ENCODE data around the gene CLEC1B. TPM values are rescaled to one million over a fixed set of nuclear protein-coding genes. Genes with fewer than 3 reads are reported as not detected.
"Not testable (repeated sequence)": the region's sequence is repeated elsewhere in the genome, so short reads cannot be mapped to it uniquely, and the experiment has no call there.

Gene CLEC1B
- total RNA-seq, 6 donors from 2014 or later = 0.23 to 1.4 (median 0.68) TPM; not detected in 2

GRCh38 chr12:9969673-9970072, 29.2 kb downstream of the CLEC1B start:
- Histone ChIP-seq H3K4me3 (no peak overlapping the region), H3K36me3 (no peaks in the 10 kb centered on the region), H3K9me3 (no peaks in the 10 kb centered on the region), H3K4me1 (no peaks in the 10 kb centered on the region), H3K27me3 (no peaks in the 10 kb centered on the region), H3K27ac (no peak overlapping the region)
- WGBS, 2 donors = 70 to 71% methylated on average over 2 of the region's 2 CpGs
- no peak for ATAC-seq (ENCODE audit: low FRiP score in 2 of 2)
- no peak for DNase-seq
- TF ChIP-seq EP300 (IDR thresholded peaks at IDR 0.05) (no peak), POLR2A (IDR thresholded peaks at IDR 0.05) (no peak), POLR2AphosphoS5 (IDR thresholded peaks at IDR 0.05) (no peak), CTCF (IDR thresholded peaks at IDR 0.05) (no peak)

DNA sequence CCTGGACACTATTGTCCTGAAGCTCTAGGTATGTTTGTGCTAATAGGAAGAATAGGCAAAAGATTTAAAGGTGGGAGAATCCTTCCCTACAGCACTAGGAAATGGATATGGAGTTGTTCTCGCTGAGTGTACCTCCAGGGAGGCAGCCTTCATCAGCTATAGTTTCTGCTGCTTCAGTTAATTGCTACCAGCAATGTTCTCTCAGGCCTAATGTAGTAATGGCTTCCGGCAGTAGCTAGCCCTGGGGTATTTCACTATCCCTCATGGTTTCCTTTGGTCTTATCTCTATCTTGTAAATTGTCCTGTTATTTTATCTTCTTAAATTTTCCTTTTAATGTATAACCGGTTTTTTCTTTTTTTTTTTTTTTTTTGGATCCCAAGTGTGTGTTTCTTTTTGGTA, 37.0 kb downstream of the CLEC1B start:
- no peaks in the 10 kb centered on the region for H3K4me1 ChIP-seq
- DNase-seq (no peak), ATAC-seq (ENCODE audit: low FRiP score in 2 of 2) (no peak)
- H3K36me3 ChIP-seq = no peaks in the 10 kb centered on the region
- 78 to 90% methylated on average over 3 of the region's 3 CpGs for WGBS, 2 donors
- H3K27ac ChIP-seq = no peak overlapping the region
- TF ChIP-seq POLR2A (IDR thresholded peaks at IDR 0.05) (no peak), EP300 (IDR thresholded peaks at IDR 0.05) (no peak), POLR2AphosphoS5 (IDR thresholded peaks at IDR 0.05) (no peak), CTCF (IDR thresholded peaks at IDR 0.05) (no peak)
- H3K4me3 ChIP-seq = no peak overlapping the region
- no peaks in the 10 kb centered on the region for H3K9me3 ChIP-seq
- H3K27me3 ChIP-seq = no peaks in the 10 kb centered on the region

DNA sequence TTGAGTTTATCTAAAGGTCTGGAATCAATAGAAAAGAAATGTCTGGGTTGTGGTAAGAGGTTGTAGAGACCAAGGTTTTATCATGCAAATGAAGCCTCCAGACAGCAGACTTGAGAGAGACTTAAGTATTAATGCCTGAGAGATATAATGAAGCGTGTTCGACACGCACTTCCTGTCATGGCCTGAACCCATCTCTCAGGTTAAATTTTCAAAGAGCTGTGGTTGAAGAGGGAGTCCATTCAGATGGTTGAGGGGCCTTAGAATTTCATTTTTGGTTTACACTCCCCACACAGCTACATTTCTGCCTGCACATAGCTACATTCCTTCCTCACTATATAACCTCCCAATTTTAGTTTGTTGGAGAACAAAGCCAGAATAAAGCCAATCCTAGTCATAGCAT, 37.8 kb downstream of the CLEC1B start:
- Histone ChIP-seq H3K9me3 (no peaks in the 10 kb centered on the region), H3K36me3 (no peaks in the 10 kb centered on the region), H3K27ac (no peak overlapping the region), H3K4me1 (no peaks in the 10 kb centered on the region), H3K4me3 (no peak overlapping the region), H3K27me3 (no peaks in the 10 kb centered on the region)
- ATAC-seq (ENCODE audit: low FRiP score in 2 of 2) = no peak
- 82 to 90% methylated on average over 3 of the region's 3 CpGs for WGBS, 2 donors
- no peak for DNase-seq
- TF ChIP-seq CTCF (IDR thresholded peaks at IDR 0.05) (no peak), POLR2AphosphoS5 (IDR thresholded peaks at IDR 0.05) (no peak), EP300 (IDR thresholded peaks at IDR 0.05) (no peak), POLR2A (IDR thresholded peaks at IDR 0.05) (no peak)

GRCh38 chr12:9960590-9960989, 38.3 kb downstream of the CLEC1B start:
- ATAC-seq (ENCODE audit: low FRiP score in 2 of 2) (no peak), DNase-seq (no peak)
- no peak for TF ChIP-seq POLR2AphosphoS5 (IDR thresholded peaks at IDR 0.05)
- Histone ChIP-seq H3K36me3 (no peaks in the 10 kb centered on the region), H3K27me3 (no peaks in the 10 kb centered on the region), H3K4me1 (no peaks in the 10 kb centered on the region), H3K9me3 (no peaks in the 10 kb centered on the region), H3K4me3 (no peak overlapping the region), H3K27ac (no peak overlapping the region)
- 63 to 75% methylated on average over 5 of the region's 5 CpGs for WGBS, 2 donors

GRCh38 chr12:9957834-9958233, 41.1 kb downstream of the CLEC1B start:
- H3K4me3 ChIP-seq = no peak overlapping the region
- no peaks in the 10 kb centered on the region for H3K36me3 ChIP-seq
- H3K4me1 ChIP-seq = no peaks in the 10 kb centered on the region
- TF ChIP-seq EP300 (IDR thresholded peaks at IDR 0.05) = no peak
- no peak for TF ChIP-seq CTCF (IDR thresholded peaks at IDR 0.05)
- TF ChIP-seq POLR2A (IDR thresholded peaks at IDR 0.05) = no peak
- no peak for TF ChIP-seq POLR2AphosphoS5 (IDR thresholded peaks at IDR 0.05)
- DNase-seq = no peak
- no peaks in the 10 kb centered on the region for H3K27me3 ChIP-seq
- H3K27ac ChIP-seq = no peak overlapping the region
- no peaks in the 10 kb centered on the region for H3K9me3 ChIP-seq
- ATAC-seq (ENCODE audit: low FRiP score in 2 of 2) = no peak

GRCh38 chr12:9952954-9953729, 45.8 kb downstream of the CLEC1B start:
- H3K27ac ChIP-seq; H3K4me1 ChIP-seq; ATAC-seq (ENCODE audit: low FRiP score in 2 of 2); H3K27me3 ChIP-seq; H3K4me3 ChIP-seq; H3K9me3 ChIP-seq; H3K36me3 ChIP-seq: not testable (repeated sequence)
- DNase-seq = peak in 1 of 2 donors; percentile 52
- WGBS, 2 donors = 90% methylated on average over 2 of the region's 55 CpGs; no CpG with 5 or more reads in 1 of the 2 donors

Measured in upper lobe of left lung (tissue), 6 donors.